Measurements from ENCODE around the gene ERVFRD-1. TPM values are rescaled to one million over a fixed set of nuclear protein-coding genes. Genes with fewer than 3 reads are reported as not detected.

The ERVFRD-1 gene
- total RNA-seq, 2 donors from 2014 or later = not detected

- Histone ChIP-seq H3K9me3 (ENCODE audit: control insufficient read depth, low read length) (no peaks in the 10 kb centered on the region), H3K4me3 (ENCODE audit: low read length) (no peak overlapping the region), H3K9ac (ENCODE audit: extremely low read depth, low read length, poor library complexity, severe bottlenecking) (no peak overlapping the region), H3K27me3 (ENCODE audit: control insufficient read depth, insufficient read depth, low read length, poor library complexity, severe bottlenecking) (no peaks in the 10 kb centered on the region), H3K4me1 (ENCODE audit: control insufficient read depth, insufficient read depth, low read length) (no peaks in the 10 kb centered on the region), H3K36me3 (ENCODE audit: control insufficient read depth, insufficient read depth, low read length) (no peaks in the 10 kb centered on the region), H3K27ac (ENCODE audit: low read depth, low read length) (no peak overlapping the region)
- H3K4me3 Mint-ChIP-seq = no peak overlapping the region
- no peak for TF ChIP-seq CTCF (conservative IDR thresholded peaks at IDR 0.05)
- no peaks in the 10 kb centered on the region for H3K9me3 Mint-ChIP-seq
- no peak overlapping the region for H3K27ac Mint-ChIP-seq
- no peaks in the 10 kb centered on the region for H3K36me3 Mint-ChIP-seq (ENCODE audit: low read depth)
- H3K27me3 Mint-ChIP-seq (ENCODE audit: insufficient read depth) = no peaks in the 10 kb centered on the region
- DNase-seq = no peak
- WGBS, 2 experiments (ENCODE audit: insufficient coverage in 1 of 2, insufficient read length in 1 of 2) = 83 to 85% methylated on average over 3 to 4 of the region's 4 CpGs
- H3K4me1 Mint-ChIP-seq = no peaks in the 10 kb centered on the region
These were observed 56.3 kb downstream of the ERVFRD-1 start for GRCh38 chr6:11055127-11055627.

GRCh38 chr6:11054722-11055121 is 56.8 kb downstream of the ERVFRD-1 start:
- Mint-ChIP-seq H3K27me3 (ENCODE audit: insufficient read depth) (peaks cover under 1% of the 10 kb centered on the region), H3K4me1 (no peaks in the 10 kb centered on the region), H3K4me3 (no peak overlapping the region), H3K36me3 (ENCODE audit: low read depth) (no peaks in the 10 kb centered on the region), H3K27ac (no peak overlapping the region), H3K9me3 (no peaks in the 10 kb centered on the region)
- H3K36me3 ChIP-seq (ENCODE audit: control insufficient read depth, insufficient read depth, low read length) = no peaks in the 10 kb centered on the region
- no peaks in the 10 kb centered on the region for H3K4me1 ChIP-seq (ENCODE audit: control insufficient read depth, insufficient read depth, low read length)
- no peak overlapping the region for H3K27ac ChIP-seq (ENCODE audit: low read depth, low read length)
- no peak for TF ChIP-seq CTCF (conservative IDR thresholded peaks at IDR 0.05)
- DNase-seq = no peak
- no peaks in the 10 kb centered on the region for H3K9me3 ChIP-seq (ENCODE audit: control insufficient read depth, low read length)
- WGBS, 2 experiments (ENCODE audit: insufficient coverage in 1 of 2, insufficient read length in 1 of 2) = 100% methylated on average over 1 of the region's 1 CpG
- H3K9ac ChIP-seq (ENCODE audit: extremely low read depth, low read length, poor library complexity, severe bottlenecking) = no peak overlapping the region
- H3K4me3 ChIP-seq (ENCODE audit: low read length) = no peak overlapping the region
- H3K27me3 ChIP-seq (ENCODE audit: control insufficient read depth, insufficient read depth, low read length, poor library complexity, severe bottlenecking) = no peaks in the 10 kb centered on the region

- 91 to 93% methylated on average over 5 of the region's 5 CpGs for WGBS, 2 experiments (ENCODE audit: insufficient coverage in 1 of 2, insufficient read length in 1 of 2)
- no peaks in the 10 kb centered on the region for H3K36me3 ChIP-seq (ENCODE audit: control insufficient read depth, insufficient read depth, low read length)
- no peak overlapping the region for H3K27ac Mint-ChIP-seq
- no peaks in the 10 kb centered on the region for H3K9me3 Mint-ChIP-seq
- no peak overlapping the region for H3K4me3 Mint-ChIP-seq
- no peak for TF ChIP-seq CTCF (conservative IDR thresholded peaks at IDR 0.05)
- no peaks in the 10 kb centered on the region for H3K9me3 ChIP-seq (ENCODE audit: control insufficient read depth, low read length)
- no peaks in the 10 kb centered on the region for H3K36me3 Mint-ChIP-seq (ENCODE audit: low read depth)
- no peak overlapping the region for H3K9ac ChIP-seq (ENCODE audit: extremely low read depth, low read length, poor library complexity, severe bottlenecking)
- H3K4me1 ChIP-seq (ENCODE audit: control insufficient read depth, insufficient read depth, low read length) = no peaks in the 10 kb centered on the region
- no peaks in the 10 kb centered on the region for H3K27me3 ChIP-seq (ENCODE audit: control insufficient read depth, insufficient read depth, low read length, poor library complexity, severe bottlenecking)
- no peak overlapping the region for H3K4me3 ChIP-seq (ENCODE audit: low read length)
- no peak overlapping the region for H3K27ac ChIP-seq (ENCODE audit: low read depth, low read length)
- H3K4me1 Mint-ChIP-seq = no peaks in the 10 kb centered on the region
- H3K27me3 Mint-ChIP-seq (ENCODE audit: insufficient read depth) = peaks cover 7% of the 10 kb centered on the region
- DNase-seq = no peak
These were observed 58.2 kb downstream of the ERVFRD-1 start for GRCh38 chr6:11053307-11053706.

Other genes starting within 250 kb of the ERVFRD-1 start
- gene GCM2, start 229.7 kb downstream of the ERVFRD-1 start, total RNA-seq = not detected
- gene SYCP2L, start 224.7 kb downstream of the ERVFRD-1 start, total RNA-seq = 10 to 100 TPM in 1 of 2 donors, 1 to 10 TPM in 1; 4.2 to 12.4 TPM
- 10 to 100 TPM in 1 of 2 donors, 1 to 10 TPM in 1; 7.3 to 14.1 TPM for gene ELOVL2, start 67.4 kb downstream of the ERVFRD-1 start, total RNA-seq
- 10 to 100 TPM; 12.2 TPM for gene SMIM13, start 17.9 kb downstream of the ERVFRD-1 start, total RNA-seq
- 1 to 10 TPM; 1.7 to 7.4 TPM for gene NEDD9, start 120.9 kb upstream of the ERVFRD-1 start, total RNA-seq